Measurements from ENCODE around the gene PAN2. TPM values are rescaled to one million over a fixed set of nuclear protein-coding genes. Genes with fewer than 3 reads are reported as not detected.
A peak's percentile ranks its signal among the peaks of the same experiment; 100 is the strongest.

Gene PAN2, protein sequence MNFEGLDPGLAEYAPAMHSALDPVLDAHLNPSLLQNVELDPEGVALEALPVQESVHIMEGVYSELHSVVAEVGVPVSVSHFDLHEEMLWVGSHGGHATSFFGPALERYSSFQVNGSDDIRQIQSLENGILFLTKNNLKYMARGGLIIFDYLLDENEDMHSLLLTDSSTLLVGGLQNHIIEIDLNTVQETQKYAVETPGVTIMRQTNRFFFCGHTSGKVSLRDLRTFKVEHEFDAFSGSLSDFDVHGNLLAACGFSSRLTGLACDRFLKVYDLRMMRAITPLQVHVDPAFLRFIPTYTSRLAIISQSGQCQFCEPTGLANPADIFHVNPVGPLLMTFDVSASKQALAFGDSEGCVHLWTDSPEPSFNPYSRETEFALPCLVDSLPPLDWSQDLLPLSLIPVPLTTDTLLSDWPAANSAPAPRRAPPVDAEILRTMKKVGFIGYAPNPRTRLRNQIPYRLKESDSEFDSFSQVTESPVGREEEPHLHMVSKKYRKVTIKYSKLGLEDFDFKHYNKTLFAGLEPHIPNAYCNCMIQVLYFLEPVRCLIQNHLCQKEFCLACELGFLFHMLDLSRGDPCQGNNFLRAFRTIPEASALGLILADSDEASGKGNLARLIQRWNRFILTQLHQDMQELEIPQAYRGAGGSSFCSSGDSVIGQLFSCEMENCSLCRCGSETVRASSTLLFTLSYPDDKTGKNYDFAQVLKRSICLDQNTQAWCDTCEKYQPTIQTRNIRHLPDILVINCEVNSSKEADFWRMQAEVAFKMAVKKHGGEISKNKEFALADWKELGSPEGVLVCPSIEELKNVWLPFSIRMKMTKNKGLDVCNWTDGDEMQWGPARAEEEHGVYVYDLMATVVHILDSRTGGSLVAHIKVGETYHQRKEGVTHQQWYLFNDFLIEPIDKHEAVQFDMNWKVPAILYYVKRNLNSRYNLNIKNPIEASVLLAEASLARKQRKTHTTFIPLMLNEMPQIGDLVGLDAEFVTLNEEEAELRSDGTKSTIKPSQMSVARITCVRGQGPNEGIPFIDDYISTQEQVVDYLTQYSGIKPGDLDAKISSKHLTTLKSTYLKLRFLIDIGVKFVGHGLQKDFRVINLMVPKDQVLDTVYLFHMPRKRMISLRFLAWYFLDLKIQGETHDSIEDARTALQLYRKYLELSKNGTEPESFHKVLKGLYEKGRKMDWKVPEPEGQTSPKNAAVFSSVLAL
- polyA plus RNA-seq, result 10 to 100 TPM; 18.1 to 44.7 TPM

DNA sequence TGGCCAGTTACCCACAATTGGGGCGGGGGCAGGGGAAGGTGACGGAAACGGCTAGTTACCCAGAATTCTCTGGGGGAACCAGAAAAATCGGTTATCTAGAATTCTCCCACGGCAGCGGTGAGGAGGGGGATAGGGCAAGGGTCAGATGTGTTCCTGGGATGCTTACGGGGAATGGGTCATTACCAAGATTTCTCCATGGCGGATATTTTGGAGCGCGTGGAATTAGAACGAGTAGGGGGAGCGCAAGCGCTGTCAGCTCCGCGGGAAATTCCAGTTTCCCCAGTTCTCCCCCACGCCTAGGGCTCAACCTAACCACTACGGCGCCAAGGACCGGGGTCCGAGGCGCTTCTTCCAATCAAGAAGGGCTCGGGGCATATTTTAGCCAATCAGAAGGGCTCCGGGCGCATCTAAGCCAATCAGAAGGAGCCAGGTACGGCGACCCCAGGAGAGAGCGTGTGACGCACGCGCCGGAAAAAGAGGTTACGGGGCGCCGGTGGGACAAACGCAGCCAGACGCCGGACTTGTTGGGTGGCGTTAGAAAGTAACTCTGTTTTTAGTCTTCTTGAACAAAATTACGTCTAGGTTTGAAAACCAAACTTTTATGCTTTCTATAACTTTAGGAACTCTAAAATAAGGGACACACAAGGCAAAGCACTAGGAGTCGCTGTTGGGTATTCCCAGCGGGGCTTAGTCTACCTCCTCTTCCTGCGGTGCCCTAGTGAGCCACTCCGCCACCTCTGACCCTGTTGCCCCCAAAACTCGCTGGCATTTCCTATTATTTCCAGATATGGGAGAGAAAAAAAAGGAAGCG lies at the start of gene PAN2:
Gene PAN2 (minus strand): TSS at position 322 of the 811 bp plus-strand sequence. CDS start 906 bp downstream, outside the sequence.
- WGBS, 2 donors, result 0 to 1% methylated on average over 45 of the region's 45 CpGs
- H3K27me3 ChIP-seq (ENCODE audit: control insufficient read depth in 1 of 2, insufficient read depth in 2 of 2, low read length in 2 of 2), result no peaks in the 10 kb centered on the region
- peak within 1 kb of the TSS; percentile 55 to 75 for H3K4me3 ChIP-seq (ENCODE audit: low read depth in 1 of 2, low read length in 2 of 2)
- H3K4me1 ChIP-seq (ENCODE audit: control insufficient read depth in 2 of 2, insufficient read depth in 2 of 2, low read length in 1 of 2), result peaks cover 0 to 7% of the 10 kb centered on the region in 2 donors
- no peaks in the 10 kb centered on the region for H3K36me3 ChIP-seq (ENCODE audit: control insufficient read depth in 2 of 2, insufficient read depth in 2 of 2, low read length in 1 of 2)
- peak within 1 kb of the TSS; percentile 95 to 96 for H3K27ac ChIP-seq (ENCODE audit: low read depth in 2 of 2, low read length in 1 of 2)
- no peaks in the 10 kb centered on the region for H3K9me3 ChIP-seq (ENCODE audit: control insufficient read depth in 2 of 2, insufficient read depth in 1 of 2, low read depth in 1 of 2, low read length in 1 of 2)

DNA sequence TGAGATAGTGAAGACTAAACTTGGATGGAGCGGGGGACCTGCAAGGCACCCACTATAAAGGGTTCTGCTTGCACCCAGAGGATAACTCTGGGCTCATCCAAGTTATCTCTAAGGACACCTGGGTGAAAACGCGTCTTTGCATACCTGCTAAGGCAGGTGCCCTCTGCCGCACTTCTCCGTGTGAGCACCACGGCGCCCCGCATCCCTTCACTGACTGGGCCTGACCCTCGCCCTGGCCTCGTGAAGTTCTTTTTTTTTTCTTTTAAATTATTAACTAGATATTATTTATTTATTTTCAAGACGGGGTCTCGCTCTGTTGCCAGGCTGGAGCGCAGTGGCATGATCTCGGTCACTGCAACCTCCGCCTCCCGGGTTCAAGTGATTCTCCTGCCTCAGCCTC lies 48.8 kb upstream of the PAN2 start:
- Histone ChIP-seq H3K4me3 (ENCODE audit: low read depth in 1 of 2, low read length in 2 of 2) (no peak overlapping the region), H3K4me1 (ENCODE audit: control insufficient read depth in 2 of 2, insufficient read depth in 2 of 2, low read length in 1 of 2) (no peaks in the 10 kb centered on the region), H3K9me3 (ENCODE audit: control insufficient read depth in 2 of 2, insufficient read depth in 1 of 2, low read depth in 1 of 2, low read length in 1 of 2) (no peaks in the 10 kb centered on the region), H3K27ac (ENCODE audit: low read depth in 2 of 2, low read length in 1 of 2) (no peak overlapping the region), H3K27me3 (ENCODE audit: control insufficient read depth in 1 of 2, insufficient read depth in 2 of 2, low read length in 2 of 2) (no peaks in the 10 kb centered on the region), H3K36me3 (ENCODE audit: control insufficient read depth in 2 of 2, insufficient read depth in 2 of 2, low read length in 1 of 2) (no peaks in the 10 kb centered on the region)
- WGBS, 2 donors, result 93 to 96% methylated on average over 16 of the region's 16 CpGs

- Histone ChIP-seq H3K27ac (ENCODE audit: low read depth in 2 of 2, low read length in 1 of 2) (no peak overlapping the region), H3K36me3 (ENCODE audit: control insufficient read depth in 2 of 2, insufficient read depth in 2 of 2, low read length in 1 of 2) (no peaks in the 10 kb centered on the region)
- 36 to 37% methylated on average over 1 of the region's 1 CpG for WGBS, 2 donors
Measured at GRCh38 chr12:56377989-56378316, 44.2 kb upstream of the PAN2 start.

GRCh38 chr12:56377310-56377988 lies 43.6 kb upstream of the PAN2 start:
- no peaks in the 10 kb centered on the region for H3K36me3 ChIP-seq (ENCODE audit: control insufficient read depth in 2 of 2, insufficient read depth in 2 of 2, low read length in 1 of 2)
- no peaks in the 10 kb centered on the region for H3K27me3 ChIP-seq (ENCODE audit: control insufficient read depth in 1 of 2, insufficient read depth in 2 of 2, low read length in 2 of 2)
- H3K9me3 ChIP-seq (ENCODE audit: control insufficient read depth in 2 of 2, insufficient read depth in 1 of 2, low read depth in 1 of 2, low read length in 1 of 2), result no peaks in the 10 kb centered on the region
- H3K4me3 ChIP-seq (ENCODE audit: low read depth in 1 of 2, low read length in 2 of 2), result no peak overlapping the region
- no peaks in the 10 kb centered on the region for H3K4me1 ChIP-seq (ENCODE audit: control insufficient read depth in 2 of 2, insufficient read depth in 2 of 2, low read length in 1 of 2)
- no peak overlapping the region for H3K27ac ChIP-seq (ENCODE audit: low read depth in 2 of 2, low read length in 1 of 2)
- WGBS, 2 donors, result 73 to 79% methylated on average over 4 of the region's 4 CpGs

More at GRCh38 chr12:56377989-56378316, 44.2 kb upstream of the PAN2 start:
- Histone ChIP-seq H3K27me3 (ENCODE audit: control insufficient read depth in 1 of 2, insufficient read depth in 2 of 2, low read length in 2 of 2) (no peaks in the 10 kb centered on the region), H3K9me3 (ENCODE audit: control insufficient read depth in 2 of 2, insufficient read depth in 1 of 2, low read depth in 1 of 2, low read length in 1 of 2) (no peaks in the 10 kb centered on the region), H3K4me3 (ENCODE audit: low read depth in 1 of 2, low read length in 2 of 2) (no peak overlapping the region), H3K4me1 (ENCODE audit: control insufficient read depth in 2 of 2, insufficient read depth in 2 of 2, low read length in 1 of 2) (no peaks in the 10 kb centered on the region)

DNA sequence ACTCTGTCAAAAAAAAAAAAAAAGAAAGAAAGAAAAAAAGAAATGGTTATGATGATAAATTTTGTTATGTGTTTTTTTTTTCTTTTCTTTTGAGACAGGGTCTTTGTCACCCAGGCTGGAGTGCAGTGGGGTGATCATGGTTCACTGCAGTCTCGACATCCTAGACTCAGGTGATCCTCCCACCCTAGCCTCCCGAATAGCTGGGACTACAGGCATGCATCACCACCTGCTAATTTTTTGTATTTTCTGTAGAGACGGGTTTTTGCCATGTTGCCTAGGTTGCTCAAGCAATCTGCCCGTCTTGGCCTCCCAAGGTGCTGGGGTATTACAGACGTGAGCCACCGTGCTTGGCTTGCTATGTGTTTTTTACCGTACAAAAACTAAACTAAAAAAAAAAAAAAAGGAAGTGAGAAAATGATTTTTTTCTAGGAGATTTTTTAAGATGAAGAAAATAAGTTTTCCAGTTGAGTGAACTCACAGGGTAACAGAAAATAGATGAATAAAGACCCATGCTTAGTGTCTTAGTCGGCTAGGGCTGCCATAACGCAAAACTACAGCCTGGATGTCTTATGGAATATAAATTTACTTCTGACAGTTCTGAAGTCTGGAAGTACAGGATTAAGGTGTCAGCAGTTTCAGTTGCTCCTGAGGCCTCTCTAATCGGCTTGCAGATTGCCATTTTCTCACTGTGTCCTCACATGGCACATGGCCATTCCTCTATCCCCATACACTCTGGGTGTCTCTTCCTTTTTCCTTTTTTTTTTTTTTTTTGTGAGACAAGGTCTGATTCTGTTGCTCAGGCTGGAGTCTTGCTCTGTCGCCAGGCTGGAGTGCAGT lies 42.0 kb upstream of the PAN2 start:
- Histone ChIP-seq H3K9me3 (ENCODE audit: control insufficient read depth in 2 of 2, insufficient read depth in 1 of 2, low read depth in 1 of 2, low read length in 1 of 2) (no peaks in the 10 kb centered on the region), H3K27me3 (ENCODE audit: control insufficient read depth in 1 of 2, insufficient read depth in 2 of 2, low read length in 2 of 2) (no peaks in the 10 kb centered on the region), H3K4me3 (ENCODE audit: low read depth in 1 of 2, low read length in 2 of 2) (no peak overlapping the region), H3K36me3 (ENCODE audit: control insufficient read depth in 2 of 2, insufficient read depth in 2 of 2, low read length in 1 of 2) (no peaks in the 10 kb centered on the region), H3K27ac (ENCODE audit: low read depth in 2 of 2, low read length in 1 of 2) (no peak overlapping the region), H3K4me1 (ENCODE audit: control insufficient read depth in 2 of 2, insufficient read depth in 2 of 2, low read length in 1 of 2) (no peaks in the 10 kb centered on the region)
- 81 to 82% methylated on average over 11 of the region's 11 CpGs for WGBS, 2 donors

DNA sequence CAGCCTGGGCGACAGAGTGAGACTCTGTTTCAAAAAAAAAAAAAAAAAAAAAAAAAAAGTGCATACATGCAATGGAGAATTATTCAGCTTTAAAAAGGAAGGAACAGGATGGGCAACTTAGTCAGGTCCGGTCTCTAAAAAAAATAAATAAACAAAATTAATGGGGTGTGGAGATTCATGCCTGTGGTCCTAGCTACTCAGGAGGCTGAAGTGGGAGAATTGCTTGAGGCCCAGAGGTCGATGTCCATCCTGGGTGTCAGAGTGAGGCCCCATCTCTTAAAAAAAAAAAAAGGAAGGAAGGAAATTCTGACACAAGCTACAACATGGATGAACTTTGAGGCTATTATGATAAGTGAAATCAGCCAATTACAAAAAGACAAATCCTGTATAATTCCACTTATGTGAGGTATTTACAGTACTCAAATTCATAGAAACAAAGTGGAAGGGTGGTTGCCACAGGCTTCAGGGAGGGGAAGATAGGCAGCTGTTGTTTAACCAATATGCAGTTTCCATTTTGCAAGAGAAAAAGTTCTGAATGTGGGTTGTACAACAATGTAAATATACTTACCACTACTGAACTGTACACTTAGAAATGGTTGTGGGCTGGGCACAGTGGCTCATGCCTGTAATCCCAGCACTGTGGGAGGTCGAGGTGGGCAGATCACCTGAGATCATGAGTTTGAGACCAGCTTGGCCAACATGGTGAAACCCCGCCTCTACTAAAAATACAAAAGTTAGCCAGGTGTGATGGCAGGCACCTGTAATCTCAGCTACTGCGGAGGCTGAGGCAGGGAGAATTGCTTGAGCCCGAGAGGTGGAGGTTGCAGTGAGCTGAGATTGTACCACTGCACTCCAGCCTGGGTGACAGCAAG lies 41.2 kb upstream of the PAN2 start:
- H3K4me3 ChIP-seq (ENCODE audit: low read depth in 1 of 2, low read length in 2 of 2), result no peak overlapping the region
- H3K36me3 ChIP-seq (ENCODE audit: control insufficient read depth in 2 of 2, insufficient read depth in 2 of 2, low read length in 1 of 2), result no peaks in the 10 kb centered on the region
- H3K27me3 ChIP-seq (ENCODE audit: control insufficient read depth in 1 of 2, insufficient read depth in 2 of 2, low read length in 2 of 2), result no peaks in the 10 kb centered on the region
- 74 to 77% methylated on average over 7 of the region's 7 CpGs for WGBS, 2 donors
- no peaks in the 10 kb centered on the region for H3K4me1 ChIP-seq (ENCODE audit: control insufficient read depth in 2 of 2, insufficient read depth in 2 of 2, low read length in 1 of 2)
- H3K27ac ChIP-seq (ENCODE audit: low read depth in 2 of 2, low read length in 1 of 2), result no peak overlapping the region
- no peaks in the 10 kb centered on the region for H3K9me3 ChIP-seq (ENCODE audit: control insufficient read depth in 2 of 2, insufficient read depth in 1 of 2, low read depth in 1 of 2, low read length in 1 of 2)

DNA sequence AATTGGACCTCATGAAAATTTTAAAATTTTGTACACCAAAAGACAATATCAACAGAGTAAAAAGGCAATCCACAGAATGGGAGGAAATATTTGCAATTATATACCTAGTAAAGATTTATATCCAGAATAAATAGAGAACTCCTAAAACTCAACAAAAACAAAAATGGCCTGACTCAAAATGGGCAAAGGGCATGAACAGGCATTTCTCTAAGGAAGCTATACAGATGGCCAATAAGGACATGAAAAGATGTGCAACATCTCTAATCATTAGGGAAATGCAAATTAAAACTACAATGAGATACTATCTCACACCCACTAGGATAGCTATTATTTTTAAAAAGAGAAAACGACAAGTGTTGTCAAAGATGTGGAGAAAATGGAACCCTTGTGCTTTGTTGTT lies 39.7 kb upstream of the PAN2 start:
- H3K9me3 ChIP-seq (ENCODE audit: control insufficient read depth in 2 of 2, insufficient read depth in 1 of 2, low read depth in 1 of 2, low read length in 1 of 2), result no peaks in the 10 kb centered on the region
- H3K27ac ChIP-seq (ENCODE audit: low read depth in 2 of 2, low read length in 1 of 2), result no peak overlapping the region
- no peaks in the 10 kb centered on the region for H3K36me3 ChIP-seq (ENCODE audit: control insufficient read depth in 2 of 2, insufficient read depth in 2 of 2, low read length in 1 of 2)
- no peaks in the 10 kb centered on the region for H3K27me3 ChIP-seq (ENCODE audit: control insufficient read depth in 1 of 2, insufficient read depth in 2 of 2, low read length in 2 of 2)
- WGBS, 2 donors, result 88 to 98% methylated on average over 1 of the region's 1 CpG
- no peak overlapping the region for H3K4me3 ChIP-seq (ENCODE audit: low read depth in 1 of 2, low read length in 2 of 2)
- no peaks in the 10 kb centered on the region for H3K4me1 ChIP-seq (ENCODE audit: control insufficient read depth in 2 of 2, insufficient read depth in 2 of 2, low read length in 1 of 2)

Data from esophagus (tissue), 2 donors.